ENCODE data around the gene NDE1.

DNA sequence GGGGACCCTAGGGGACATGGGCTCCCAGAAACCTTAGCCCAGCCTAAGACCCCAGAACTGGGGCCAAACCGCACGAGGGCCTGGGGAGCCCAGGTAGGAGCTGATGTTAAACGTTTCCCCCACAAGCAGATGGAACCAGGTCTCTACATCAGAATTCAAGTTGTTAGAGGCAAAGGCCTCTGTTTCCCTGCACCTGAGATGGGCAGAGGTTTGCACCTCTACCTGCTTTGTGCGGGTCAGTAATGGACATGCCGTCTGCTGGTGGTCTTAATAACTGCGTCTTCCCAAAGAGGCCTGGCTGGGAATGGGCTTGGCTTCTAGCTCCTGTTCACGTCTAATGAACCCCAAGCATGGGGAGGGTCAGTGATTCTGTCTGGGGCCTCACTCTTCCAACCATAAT is 79.1 kb downstream of the NDE1 start:
- TF ChIP-seq GATA2 (IDR thresholded peaks at IDR 0.05; ENCODE audit: low read depth, low read length) (no peak), GATA3 (IDR thresholded peaks at IDR 0.05; ENCODE audit: low read depth, low read length) (no peak)
